SK-N-SH (cell line): ENCODE data around the gene PKP1. TPM values are rescaled to one million over a fixed set of nuclear protein-coding genes. Genes with fewer than 3 reads are reported as not detected.

Source experiments
- CTCF ChIA-PET: fragments of 300-600, 350-600 bp; formaldehyde crosslinking; extraction: SDS; loops from one replicate; lab custom pipeline; 2021; lab: Yijun Ruan, JAX
- POLR2A ChIA-PET: fragments of 350-600 bp; sonication (Branson Sonifier 250); formaldehyde crosslinking; extraction: SDS; loops from one replicate; lab custom pipeline; 2020; ENCODE audit warnings: antibody characterized with exemption, inconsistent platforms; lab: Yijun Ruan, JAX
- DNase-seq: peaks from one replicate; pipeline ENCODE4 v3.0.0; 2012
- H2AFZ ChIP-seq: fragments of 200-600 bp; sonication (generic); 2 replicates; pipeline ENCODE4 v1.8.1; 2016; ENCODE audit warnings: antibody characterized with exemption, mild to moderate bottlenecking, low read depth
- H3F3A ChIP-seq: fragments of 200-600 bp; sonication (generic); replicated peaks from 2 replicates; pipeline ENCODE3; 2016; ENCODE audit warnings: antibody characterized with exemption, mild to moderate bottlenecking; ENCODE audit not compliant: insufficient read depth
- H3K27ac ChIP-seq, 2 experiments: fragments of 200-500 bp in 1 of 2; fragments of 200-600 bp in 1 of 2; sonication (Bioruptor generic) in 1 of 2; sonication (generic), shearing (Covaris generic) in 1 of 2; 2 replicates each; pipeline versions ENCODE4 v1.5.1 to v1.6.1; 2014 to 2016; ENCODE audit warnings: low read depth in 2 of 2, inconsistent platforms in 1 of 2, low read length in 1 of 2, mild to moderate bottlenecking in 1 of 2, mixed read lengths in 1 of 2
- H3K27me3 ChIP-seq: fragments of 200-600 bp; sonication (generic), shearing (Covaris generic); 2 replicates; pipeline ENCODE4 v1.6.1; 2016; ENCODE audit warnings: mixed run types; ENCODE audit not compliant: insufficient read depth
- H3K36me3 ChIP-seq, 2 experiments: fragments of 200-500 bp in 1 of 2; fragments of 200-600 bp in 1 of 2; sonication (Bioruptor generic) in 1 of 2; sonication (generic) in 1 of 2; replicated peaks in 1 of 2; 2 replicates each; pipeline versions ENCODE3 to v1.5.1; 2014 to 2016; ENCODE audit warnings: low read length in 1 of 2, mild to moderate bottlenecking in 1 of 2; ENCODE audit not compliant: insufficient read depth in 2 of 2, control insufficient read depth in 1 of 2
- H3K4me1 ChIP-seq, 2 experiments: fragments of 200-500 bp in 1 of 2; fragments of 200-600 bp in 1 of 2; sonication (Bioruptor generic) in 1 of 2; sonication (generic), shearing (Covaris generic) in 1 of 2; 2 replicates each; pipeline versions ENCODE4 v1.5.1 to v1.6.1; 2014 to 2016; ENCODE audit warnings: low read depth in 1 of 2, low read length in 1 of 2, mixed run types in 1 of 2; ENCODE audit not compliant: insufficient read depth in 2 of 2, control insufficient read depth in 1 of 2
- H3K4me2 ChIP-seq: fragments of 200-600 bp; sonication (generic), shearing (Covaris generic); 2 replicates; pipeline ENCODE4 v1.6.1; 2017; ENCODE audit warnings: mixed run types
- H3K4me3 ChIP-seq, 2 experiments: fragments of 200-500 bp in 1 of 2; fragments of 200-600 bp in 1 of 2; sonication (Bioruptor generic) in 1 of 2; sonication (generic), shearing (Covaris generic) in 1 of 2; 2 replicates each; pipeline versions ENCODE4 v1.5.1 to v1.8.1; 2014 to 2016; ENCODE audit warnings: low read depth in 2 of 2, inconsistent platforms in 1 of 2, low read length in 1 of 2, mild to moderate bottlenecking in 1 of 2, mixed read lengths in 1 of 2, moderate library complexity in 1 of 2
- H3K79me2 ChIP-seq: fragments of 200-600 bp; sonication (generic); 2 replicates; pipeline ENCODE4 v1.8.1; 2017; ENCODE audit warnings: mild to moderate bottlenecking; ENCODE audit not compliant: insufficient read depth
- H3K9ac ChIP-seq: fragments of 200-600 bp; sonication (generic); 2 replicates; pipeline ENCODE4 v1.6.1; 2017; ENCODE audit warnings: mixed run types
- H3K9me2 ChIP-seq: fragments of 200-600 bp; sonication (generic); 2 replicates; pipeline ENCODE4 v1.6.1; 2017; ENCODE audit warnings: mixed run types
- H3K9me3 ChIP-seq: fragments of 200-600 bp; sonication (generic); 2 replicates; pipeline ENCODE4 v1.6.1; 2017; ENCODE audit warnings: mixed run types, mild to moderate bottlenecking, moderate library complexity
- H4K20me1 ChIP-seq: fragments of 200-600 bp; sonication (generic); 2 replicates; pipeline ENCODE4 v1.6.1; 2017; ENCODE audit warnings: mild to moderate bottlenecking, mixed run types; ENCODE audit not compliant: insufficient read depth
- CTCF ChIP-seq: fragments of 200-600 bp; sonication (generic); IDR thresholded peaks from 2 replicates; pipeline ENCODE4 v1.6.1; 2017; ENCODE audit warnings: antibody characterized with exemption, mild to moderate bottlenecking, moderate library complexity
- EP300 ChIP-seq, 2 experiments: IDR thresholded peaks; 2 replicates each; pipeline versions ENCODE4 v1.4.0 to v1.6.1; 2012; ENCODE audit warnings: borderline replicate concordance in 1 of 2, low read depth in 1 of 2, low read length in 1 of 2
- FOSL2 ChIP-seq: IDR thresholded peaks from 2 replicates; pipeline ENCODE4 v1.4.0; 2012; ENCODE audit warnings: low read depth, mild to moderate bottlenecking, moderate library complexity, borderline replicate concordance
- FOXM1 ChIP-seq: IDR thresholded peaks from 2 replicates; pipeline ENCODE4 v1.4.0; 2012; ENCODE audit warnings: low read depth, mild to moderate bottlenecking
- GATA2 ChIP-seq: sonication (generic); formaldehyde crosslinking; IDR thresholded peaks from 2 replicates; pipeline ENCODE4 v1.5.0; 2020; ENCODE audit warnings: mild to moderate bottlenecking, missing genetic modification reagents
- JUND ChIP-seq: IDR thresholded peaks from 2 replicates; pipeline ENCODE4 v1.4.0; 2012
- POLR2AphosphoS5 ChIP-seq: IDR thresholded peaks from 2 replicates; pipeline ENCODE4 v1.6.1; 2012; ENCODE audit warnings: low read depth, low read length
- RCOR1 ChIP-seq: fragments of 150-350 bp; IDR thresholded peaks from 2 replicates; pipeline ENCODE4 v1.6.1; 2017; ENCODE audit warnings: antibody characterized with exemption, low read length
- RFX5 ChIP-seq: IDR thresholded peaks from 2 replicates; pipeline ENCODE4 v1.6.1; 2012; ENCODE audit warnings: mild to moderate bottlenecking, improper control_type of control experiment, low read length
- SIN3A ChIP-seq: IDR thresholded peaks from 2 replicates; pipeline ENCODE4 v1.6.1; 2012; ENCODE audit warnings: low read depth, mild to moderate bottlenecking, low read length, moderate library complexity, borderline replicate concordance
- SMC3 ChIP-seq: IDR thresholded peaks from 2 replicates; pipeline ENCODE4 v1.6.1; 2012; ENCODE audit warnings: low read depth, low read length, improper control_type of control experiment
- WGBS: methylation state at CpG from one replicate; pipeline ENCODE4 v1.1.6; 2017; ENCODE audit warnings: low lambda C conversion rate; 5-methylcytosine and 5-hydroxymethylcytosine counted together
- polyA plus RNA-seq, 3 experiments: library from polyadenylated mRNA; depleted of rRNA; stranded (reverse); fragments of >200 nt; gene quantifications; 2 replicates each; pipeline ENCODE4 v1.2.3, GENCODE V29; 2012
- TF ChIP-seq, protein P1 (sequence below): IDR thresholded peaks from 2 replicates; pipeline ENCODE4 v1.4.0; 2012; ENCODE audit warnings: low read depth, borderline replicate concordance
- TF ChIP-seq, protein P2 (sequence below): IDR thresholded peaks from 2 replicates; pipeline ENCODE4 v1.4.0; 2012; ENCODE audit warnings: low read depth, borderline replicate concordance

PKP1 gene
- polyA plus RNA-seq, 1 of the 3 experiments (the other 2 are of a cell fraction), result not detected

DNA sequence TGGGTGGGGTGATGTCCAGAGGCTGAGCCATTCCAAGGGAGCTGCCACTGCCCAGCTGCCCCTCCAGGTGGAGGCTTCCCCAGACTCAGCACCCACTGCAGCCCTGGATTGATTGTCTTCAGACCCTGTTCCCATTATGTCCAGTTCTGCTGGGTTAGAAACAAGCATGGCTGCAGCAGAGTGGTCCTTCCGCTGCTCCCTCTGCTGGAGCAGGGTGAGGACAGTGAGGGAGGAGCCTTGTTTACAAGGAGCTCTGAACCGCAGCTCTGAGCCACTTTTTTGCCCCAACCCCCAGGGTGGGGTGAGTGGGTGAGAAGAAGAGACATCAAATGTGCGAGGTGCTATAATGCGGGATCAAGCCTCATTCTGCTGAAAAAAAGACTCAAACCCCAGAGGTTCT lies 91.9 kb downstream of the PKP1 start:
- WGBS, result 70% methylated on average over 4 of the region's 4 CpGs
- Histone ChIP-seq H4K20me1 (no peaks in the 10 kb centered on the region), H3K4me1 (peaks cover 0 to 28% of the 10 kb centered on the region in 2 experiments; a peak in 1 of 4 replicates), H3K9ac (no peak overlapping the region), H3K9me2 (no peaks in the 10 kb centered on the region), H3K79me2 (no peaks in the 10 kb centered on the region), H3K9me3 (no peaks in the 10 kb centered on the region), H3K4me3 (no peak overlapping the region), H3F3A (no peaks in the 10 kb centered on the region), H3K27ac (no peak overlapping the region), H3K27me3 (peaks cover 53% of the 10 kb centered on the region), H3K36me3 (no peaks in the 10 kb centered on the region), H3K4me2 (no peak overlapping the region), H2AFZ (no peak overlapping the region)
- no peak for TF ChIP-seq POLR2AphosphoS5
- no peak for TF ChIP-seq FOXM1
- TF ChIP-seq JUND, result no peak
- TF ChIP-seq, protein P1, sequence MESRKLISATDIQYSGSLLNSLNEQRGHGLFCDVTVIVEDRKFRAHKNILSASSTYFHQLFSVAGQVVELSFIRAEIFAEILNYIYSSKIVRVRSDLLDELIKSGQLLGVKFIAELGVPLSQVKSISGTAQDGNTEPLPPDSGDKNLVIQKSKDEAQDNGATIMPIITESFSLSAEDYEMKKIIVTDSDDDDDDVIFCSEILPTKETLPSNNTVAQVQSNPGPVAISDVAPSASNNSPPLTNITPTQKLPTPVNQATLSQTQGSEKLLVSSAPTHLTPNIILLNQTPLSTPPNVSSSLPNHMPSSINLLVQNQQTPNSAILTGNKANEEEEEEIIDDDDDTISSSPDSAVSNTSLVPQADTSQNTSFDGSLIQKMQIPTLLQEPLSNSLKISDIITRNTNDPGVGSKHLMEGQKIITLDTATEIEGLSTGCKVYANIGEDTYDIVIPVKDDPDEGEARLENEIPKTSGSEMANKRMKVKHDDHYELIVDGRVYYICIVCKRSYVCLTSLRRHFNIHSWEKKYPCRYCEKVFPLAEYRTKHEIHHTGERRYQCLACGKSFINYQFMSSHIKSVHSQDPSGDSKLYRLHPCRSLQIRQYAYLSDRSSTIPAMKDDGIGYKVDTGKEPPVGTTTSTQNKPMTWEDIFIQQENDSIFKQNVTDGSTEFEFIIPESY, result no peak
- TF ChIP-seq CTCF, result 0 out of 2 replicates have a peak, but pooled peaks have one; percentile 9
- ChIA-PET POLR2A (no interaction called here), CTCF (interaction anchor here (1.2 to 4.4 kb wide), 10 partner anchors 10 to 120 kb away, joined by 3 to 37 read pairs (median 5); no protein-coding TSS in a partner anchor)
- DNase-seq, result no peak

GRCh38 chr1:201376107-201376463 lies 92.8 kb downstream of the PKP1 start:
- no peak for DNase-seq
- 62% methylated on average over 4 of the region's 4 CpGs for WGBS
- peak overlapping the region in 1 of 2 experiments; percentile 85; a peak in 1 of 4 replicates for H3K27ac ChIP-seq
- H3F3A ChIP-seq, result no peaks in the 10 kb centered on the region
- no peak overlapping the region for H3K4me2 ChIP-seq
- CTCF ChIA-PET, result interaction anchor here (0.7 to 4.4 kb wide), 10 partner anchors 9 to 154 kb away, joined by 3 to 37 read pairs (median 5); no protein-coding TSS in a partner anchor
- no peaks in the 10 kb centered on the region for H3K79me2 ChIP-seq
- no peak overlapping the region for H3K9ac ChIP-seq
- no peaks in the 10 kb centered on the region for H3K36me3 ChIP-seq
- H3K9me3 ChIP-seq, result no peaks in the 10 kb centered on the region
- peaks cover 44% of the 10 kb centered on the region for H3K27me3 ChIP-seq
- POLR2A ChIA-PET, result no interaction called here
- peaks cover 0 to 29% of the 10 kb centered on the region in 2 experiments; a peak in 1 of 4 replicates for H3K4me1 ChIP-seq
- H2AFZ ChIP-seq, result no peak overlapping the region
- no peaks in the 10 kb centered on the region for H3K9me2 ChIP-seq
- no peaks in the 10 kb centered on the region for H4K20me1 ChIP-seq
- no peak for TF ChIP-seq SIN3A
- no peak for TF ChIP-seq RFX5
- no peak for TF ChIP-seq FOXM1
- TF ChIP-seq RCOR1, result no peak
- TF ChIP-seq EP300 (IDR thresholded peaks at IDR 0.05; ENCODE audit: borderline replicate concordance in 1 of 2, low read depth in 1 of 2, low read length in 1 of 2), result no peak
- no peak for TF ChIP-seq GATA2 (CRISPR knock-in tag)
- TF ChIP-seq FOSL2, result no peak
- TF ChIP-seq SMC3, result no peak
- TF ChIP-seq, protein P2, sequence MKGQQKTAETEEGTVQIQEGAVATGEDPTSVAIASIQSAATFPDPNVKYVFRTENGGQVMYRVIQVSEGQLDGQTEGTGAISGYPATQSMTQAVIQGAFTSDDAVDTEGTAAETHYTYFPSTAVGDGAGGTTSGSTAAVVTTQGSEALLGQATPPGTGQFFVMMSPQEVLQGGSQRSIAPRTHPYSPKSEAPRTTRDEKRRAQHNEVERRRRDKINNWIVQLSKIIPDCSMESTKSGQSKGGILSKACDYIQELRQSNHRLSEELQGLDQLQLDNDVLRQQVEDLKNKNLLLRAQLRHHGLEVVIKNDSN, result no peak
- no peak overlapping the region for H3K4me3 ChIP-seq
